CD14-positive monocyte (primary cell): ENCODE measurements around the gene ARMH1. TPM values are rescaled to one million over a fixed set of nuclear protein-coding genes. Genes with fewer than 3 reads are reported as not detected.

Experiments
- DNase-seq, 3 donors: peaks; one replicate each; pipeline ENCODE4 v3.0.0-alpha.2; 2011 to 2022
- H2AFZ ChIP-seq: 2 replicates; pipeline ENCODE4 v1.6.0; 2012; ENCODE audit warnings: mild to moderate bottlenecking, low read depth, low read length, inconsistent platforms; ENCODE audit not compliant: insufficient read depth, poor library complexity, severe bottlenecking
- H3K27ac ChIP-seq, 2 donors: 1 replicate in 1 of 2; 2 replicates in 1 of 2; pipeline ENCODE4 v1.5.1; 2012 to 2013; ENCODE audit warnings: low read length in 2 of 2, control low read depth in 1 of 2, inconsistent platforms in 1 of 2, low read depth in 1 of 2, mild to moderate bottlenecking in 1 of 2
- H3K27me3 ChIP-seq, 2 donors: one replicate each; pipeline versions ENCODE4 v1.6.0 to v1.6.1; 2011 to 2013; ENCODE audit warnings: low read length in 2 of 2; ENCODE audit not compliant: control insufficient read depth in 2 of 2, insufficient read depth in 2 of 2
- H3K36me3 ChIP-seq, 2 donors: replicated peaks in 1 of 2; 1 replicate in 1 of 2; 2 replicates in 1 of 2; pipeline versions ENCODE4 v1.5.1 to v1.6.1; 2012 to 2013; ENCODE audit warnings: low read length in 2 of 2, control low read depth in 1 of 2, inconsistent platforms in 1 of 2, mild to moderate bottlenecking in 1 of 2; ENCODE audit not compliant: insufficient read depth in 2 of 2, control insufficient read depth in 1 of 2
- H3K4me1 ChIP-seq, 2 donors: 1 replicate in 1 of 2; 2 replicates in 1 of 2; pipeline versions ENCODE4 v1.5.1 to v1.6.1; 2012 to 2013; ENCODE audit warnings: low read length in 2 of 2, control low read depth in 1 of 2, inconsistent platforms in 1 of 2, mild to moderate bottlenecking in 1 of 2, moderate library complexity in 1 of 2; ENCODE audit not compliant: insufficient read depth in 2 of 2, control insufficient read depth in 1 of 2
- H3K4me2 ChIP-seq: replicated peaks from 2 replicates; pipeline ENCODE3; 2012; ENCODE audit warnings: low read length, moderate library complexity, mild to moderate bottlenecking; ENCODE audit not compliant: poor library complexity, severe bottlenecking; ENCODE audit errors: extremely low read depth
- H3K4me3 ChIP-seq, 3 experiments: fragments of 200-600 bp in 1 of 3; sonication (generic) in 1 of 3; replicated peaks in 1 of 3; 1 replicate in 2 of 3; 2 replicates in 1 of 3; pipeline ENCODE4 v1.5.1; 2011 to 2013; ENCODE audit warnings: low read length in 3 of 3, mild to moderate bottlenecking in 3 of 3, control low read depth in 2 of 3, low read depth in 2 of 3, inconsistent platforms in 1 of 3, moderate library complexity in 1 of 3
- H3K79me2 ChIP-seq: 2 replicates; pipeline ENCODE4 v1.6.0; 2012; ENCODE audit warnings: mild to moderate bottlenecking, control low read depth, inconsistent platforms, low read length, moderate library complexity; ENCODE audit not compliant: insufficient read depth
- H3K9ac ChIP-seq: 2 replicates; pipeline ENCODE4 v1.6.0; 2017; ENCODE audit warnings: low read length, mild to moderate bottlenecking; ENCODE audit not compliant: insufficient read depth, poor library complexity, severe bottlenecking
- H3K9me3 ChIP-seq, 2 donors: replicated peaks in 1 of 2; 1 replicate in 1 of 2; 2 replicates in 1 of 2; pipeline versions ENCODE4 v1.5.1 to v1.6.1; 2012 to 2013; ENCODE audit warnings: low read length in 2 of 2, control low read depth in 1 of 2; ENCODE audit not compliant: control insufficient read depth in 1 of 2, insufficient read depth in 1 of 2
- H4K20me1 ChIP-seq: 2 replicates; pipeline ENCODE4 v1.6.0; 2012; ENCODE audit warnings: mild to moderate bottlenecking, low read length, control low read depth, moderate library complexity; ENCODE audit not compliant: insufficient read depth
- H3K27ac Mint-ChIP-seq, 7 donors: one replicate each; pipeline ENCODE4 v1.8.0; 2020; ENCODE audit warnings: mild to moderate bottlenecking in 7 of 7, mixed read lengths in 7 of 7, moderate library complexity in 6 of 7, inconsistent platforms in 2 of 7
- H3K27me3 Mint-ChIP-seq, 3 donors: one replicate each; pipeline ENCODE4 v1.8.0; 2021 to 2022; ENCODE audit warnings: low read depth in 3 of 3, mild to moderate bottlenecking in 3 of 3, mixed read lengths in 3 of 3, moderate library complexity in 3 of 3, inconsistent platforms in 1 of 3
- H3K36me3 Mint-ChIP-seq, 2 donors: one replicate each; pipeline ENCODE4 v1.8.0; 2020; ENCODE audit warnings: mixed read lengths in 2 of 2, inconsistent platforms in 1 of 2, mild to moderate bottlenecking in 1 of 2
- H3K4me1 Mint-ChIP-seq: one replicate; pipeline ENCODE4 v1.8.0; 2020; ENCODE audit warnings: mild to moderate bottlenecking, mixed read lengths
- H3K4me3 Mint-ChIP-seq, 2 donors: one replicate each; pipeline ENCODE4 v1.8.0; 2020; ENCODE audit warnings: mild to moderate bottlenecking in 2 of 2, mixed read lengths in 2 of 2, moderate library complexity in 1 of 2
- H3K9me3 Mint-ChIP-seq, 7 donors: one replicate each; pipeline ENCODE4 v1.8.0; 2020 to 2022; ENCODE audit warnings: mixed read lengths in 7 of 7, mild to moderate bottlenecking in 6 of 7, moderate library complexity in 6 of 7, inconsistent platforms in 2 of 7
- WGBS: methylation state at CpG from one replicate; pipeline ENCODE4 v1.1.5; 2013; ENCODE audit warnings: missing lambda C conversion rate; ENCODE audit not compliant: insufficient coverage; 5-methylcytosine and 5-hydroxymethylcytosine counted together
- intact Hi-C, 2 donors: fragments of 100-400 bp; cut with micrococcal nuclease; formaldehyde crosslinking; loops; one replicate each; pipeline versions ENCODE4 v1.15.0 to v1.15.1; 2023
- polyA plus RNA-seq, 3 donors: library from polyadenylated mRNA; depleted of rRNA in 1 of 3; unstranded in 2 of 3; stranded (reverse) in 1 of 3; fragments of 300-500 nt in 2 of 3; fragments of >200 nt in 1 of 3; fragmentation: Illumina TruSeq in 2 of 3; gene quantifications; 1 replicate in 2 of 3; 2 replicates in 1 of 3; pipeline ENCODE4 v1.2.3, GENCODE V29; 2012 to 2021
- TF ChIP-seq, protein P1 (sequence below): fragments of 200-600 bp; IDR thresholded peaks from one replicate; pipeline ENCODE4 v1.8.0; 2022; ENCODE audit warnings: antibody characterized with exemption, mild to moderate bottlenecking

The ARMH1 gene
- polyA plus RNA-seq, 3 donors, result 14.7 to 209 (median 15.8) TPM

- Histone ChIP-seq H3K9me3 (no peaks in the 10 kb centered on the region), H3K36me3 (no peaks in the 10 kb centered on the region), H2AFZ (no peak overlapping the region), H3K27ac (no peak overlapping the region), H3K79me2 (no peaks in the 10 kb centered on the region), H3K4me1 (peaks cover 8 to 13% of the 10 kb centered on the region in 2 donors), H3K9ac (no peak overlapping the region), H3K4me3 (no peak overlapping the region), H3K4me2 (no peak overlapping the region), H3K27me3 (peaks cover 0 to 6% of the 10 kb centered on the region in 2 donors), H4K20me1 (no peaks in the 10 kb centered on the region)
- WGBS, result 22% methylated on average over 5 of the region's 6 CpGs
- peaks cover 0 to 2% (median 0%) of the 10 kb centered on the region in 7 donors for H3K9me3 Mint-ChIP-seq
- no peak for DNase-seq
- no peaks in the 10 kb centered on the region for H3K36me3 Mint-ChIP-seq
- H3K27me3 Mint-ChIP-seq, result peaks cover 9 to 16% (median 15%) of the 10 kb centered on the region in 3 donors
- no peak overlapping the region for H3K4me3 Mint-ChIP-seq
- H3K27ac Mint-ChIP-seq, result peak overlapping the region in 1 of 7 donors; percentile 7
- TF ChIP-seq, protein P1, sequence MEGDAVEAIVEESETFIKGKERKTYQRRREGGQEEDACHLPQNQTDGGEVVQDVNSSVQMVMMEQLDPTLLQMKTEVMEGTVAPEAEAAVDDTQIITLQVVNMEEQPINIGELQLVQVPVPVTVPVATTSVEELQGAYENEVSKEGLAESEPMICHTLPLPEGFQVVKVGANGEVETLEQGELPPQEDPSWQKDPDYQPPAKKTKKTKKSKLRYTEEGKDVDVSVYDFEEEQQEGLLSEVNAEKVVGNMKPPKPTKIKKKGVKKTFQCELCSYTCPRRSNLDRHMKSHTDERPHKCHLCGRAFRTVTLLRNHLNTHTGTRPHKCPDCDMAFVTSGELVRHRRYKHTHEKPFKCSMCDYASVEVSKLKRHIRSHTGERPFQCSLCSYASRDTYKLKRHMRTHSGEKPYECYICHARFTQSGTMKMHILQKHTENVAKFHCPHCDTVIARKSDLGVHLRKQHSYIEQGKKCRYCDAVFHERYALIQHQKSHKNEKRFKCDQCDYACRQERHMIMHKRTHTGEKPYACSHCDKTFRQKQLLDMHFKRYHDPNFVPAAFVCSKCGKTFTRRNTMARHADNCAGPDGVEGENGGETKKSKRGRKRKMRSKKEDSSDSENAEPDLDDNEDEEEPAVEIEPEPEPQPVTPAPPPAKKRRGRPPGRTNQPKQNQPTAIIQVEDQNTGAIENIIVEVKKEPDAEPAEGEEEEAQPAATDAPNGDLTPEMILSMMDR, result no peak
- intact Hi-C loops, result no loop called here
- H3K4me1 Mint-ChIP-seq, result peaks cover 17% of the 10 kb centered on the region
These were observed 38.8 kb downstream of the ARMH1 start for GRCh38 chr1:44713321-44713781.

DNA sequence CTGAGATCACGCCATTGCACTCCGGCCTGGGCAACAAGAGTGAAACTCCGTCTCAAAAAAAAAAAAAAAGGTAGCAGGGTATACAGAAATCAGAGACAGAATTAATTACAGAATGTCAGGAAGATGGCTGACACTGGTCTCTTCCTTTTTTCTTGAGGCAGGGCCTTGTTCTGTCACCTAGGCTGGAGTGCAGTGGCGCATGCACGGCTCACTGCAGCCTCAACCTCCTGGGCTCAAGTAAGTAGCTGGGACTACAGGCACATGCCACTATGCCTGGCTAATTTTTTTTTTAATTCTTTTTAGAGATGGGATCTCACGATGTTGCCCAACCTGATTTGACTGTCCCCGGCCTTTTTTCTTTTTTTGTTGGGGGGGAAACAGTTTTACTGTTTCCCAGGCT lies 40.0 kb downstream of the ARMH1 start:
- 98% methylated on average over 5 of the region's 7 CpGs for WGBS
- no peaks in the 10 kb centered on the region for H3K9me3 ChIP-seq
- peaks cover 0 to 2% (median 0%) of the 10 kb centered on the region in 7 donors for H3K9me3 Mint-ChIP-seq
- H3K27me3 ChIP-seq, result no peaks in the 10 kb centered on the region
- no peaks in the 10 kb centered on the region for H4K20me1 ChIP-seq
- no peak overlapping the region for H3K27ac ChIP-seq
- DNase-seq, result no peak
- intact Hi-C loops, result no loop called here
- H3K36me3 Mint-ChIP-seq, result no peaks in the 10 kb centered on the region
- H3K4me3 Mint-ChIP-seq, result no peak overlapping the region
- peak overlapping the region in 1 of 7 donors; percentile 42 for H3K27ac Mint-ChIP-seq
- H3K4me3 ChIP-seq, result no peak overlapping the region
- H3K27me3 Mint-ChIP-seq, result peaks cover 5 to 16% (median 12%) of the 10 kb centered on the region in 3 donors
- H2AFZ ChIP-seq, result peak overlapping the region; percentile 62
- peaks cover 22% of the 10 kb centered on the region for H3K4me1 Mint-ChIP-seq
- no peaks in the 10 kb centered on the region for H3K79me2 ChIP-seq
- TF ChIP-seq, protein P1, result no peak
- peak overlapping the region; percentile 39 for H3K4me2 ChIP-seq
- no peaks in the 10 kb centered on the region for H3K36me3 ChIP-seq
- peaks cover 8 to 14% of the 10 kb centered on the region in 2 donors for H3K4me1 ChIP-seq
- H3K9ac ChIP-seq, result no peak overlapping the region
